HAP-1 (cell line): ENCODE results near the gene NBPF11.
A peak's percentile ranks its signal among the peaks of the same experiment; 100 is the strongest.
"Not testable (repeated sequence)": the region's sequence is repeated elsewhere in the genome, so short reads cannot be mapped to it uniquely, and the experiment has no call there.

Experiments used
- DNase-seq, 2 experiments: peaks; one replicate each; pipeline ENCODE4 v3.0.0-alpha.2; 2016 to 2020; ENCODE audit warnings: low spot score in 2 of 2
- H3K27me3 ChIP-seq: fragments of 250-450 bp; sonication (Bioruptor Pico); 2 replicates; pipeline ENCODE4 v1.5.1; 2020; ENCODE audit warnings: low read depth, mild to moderate bottlenecking, moderate library complexity
- H3K36me3 ChIP-seq: fragments of 250-450 bp; sonication (Bioruptor Pico); replicated peaks from 2 replicates; pipeline ENCODE4 v1.5.1; 2020; ENCODE audit warnings: mild to moderate bottlenecking
- H3K4me1 ChIP-seq: fragments of 250-450 bp; sonication (Bioruptor Pico); 2 replicates; pipeline ENCODE4 v1.5.1; 2020; ENCODE audit warnings: mild to moderate bottlenecking
- H3K4me3 ChIP-seq: fragments of 250-450 bp; sonication (Bioruptor Pico); 2 replicates; pipeline ENCODE4 v1.5.1; 2020; ENCODE audit warnings: mild to moderate bottlenecking, moderate library complexity
- H3K9me3 ChIP-seq: fragments of 250-450 bp; sonication (Bioruptor Pico); 2 replicates; pipeline ENCODE4 v1.5.1; 2020; ENCODE audit warnings: mild to moderate bottlenecking, moderate library complexity
- in situ Hi-C: fragments of 300-500 bp; cut with MboI; formaldehyde crosslinking; loops from 3 replicates; pipeline ENCODE4 v1.14.3; 2020; ENCODE audit warnings: low sequenced_read_pairs, inconsistent platforms, mixed read lengths

Gene NBPF11

DNA sequence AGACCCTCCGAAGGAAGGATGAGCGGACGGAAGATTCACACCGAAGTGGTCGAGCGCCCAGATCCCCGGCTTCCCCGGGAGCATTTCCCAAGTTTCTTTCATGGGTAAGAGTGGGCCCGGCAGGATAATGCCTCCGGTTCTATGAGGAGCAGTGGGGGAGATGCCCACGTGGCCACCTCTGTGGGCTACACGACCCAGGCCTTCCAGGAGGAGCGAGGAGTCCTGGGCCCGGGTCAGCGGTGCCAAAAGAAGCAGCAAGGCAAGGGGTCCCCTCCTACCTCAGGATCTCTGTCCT lies 7.9 kb upstream of the NBPF11 start:
- H3K27me3 ChIP-seq = no peaks in the 10 kb centered on the region
- DNase-seq = no peak
- no peaks in the 10 kb centered on the region for H3K36me3 ChIP-seq
- in situ Hi-C loops = no loop called here
- no peaks in the 10 kb centered on the region for H3K9me3 ChIP-seq
- no peaks in the 10 kb centered on the region for H3K4me1 ChIP-seq
- H3K4me3 ChIP-seq = no peak overlapping the region

DNA sequence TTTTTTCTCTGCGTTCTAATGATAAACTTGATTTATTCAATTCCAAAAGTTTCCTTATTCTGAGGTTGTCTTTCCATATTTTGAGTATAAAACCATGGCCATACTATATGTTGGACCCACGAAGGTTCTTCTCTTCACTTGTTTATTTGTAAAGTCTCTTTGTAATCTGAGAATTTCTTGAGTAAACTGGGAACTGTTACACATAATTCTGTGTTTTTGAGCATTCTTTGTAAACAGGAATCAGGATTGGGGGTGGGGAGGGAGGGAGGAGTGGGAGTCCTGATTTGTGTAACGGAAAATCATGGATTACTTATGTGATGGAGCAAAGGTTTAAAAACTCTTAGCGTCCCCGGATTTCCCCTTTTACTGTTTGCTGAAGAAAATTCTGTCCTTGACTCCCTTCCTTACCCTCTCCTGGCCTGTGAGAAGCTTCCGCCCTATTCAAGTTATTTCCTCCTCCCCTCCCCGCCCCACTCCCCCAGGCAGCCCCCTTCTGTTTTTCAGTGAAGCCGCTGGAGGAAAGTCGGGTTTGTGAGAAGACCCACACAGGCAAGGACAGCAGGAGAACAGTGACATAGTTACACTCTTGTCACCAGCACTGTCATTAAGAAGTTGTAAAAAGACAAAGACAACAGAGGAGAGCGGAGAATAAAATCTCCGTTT lies 6.4 kb upstream of the NBPF11 start:
- Histone ChIP-seq H3K36me3 (no peaks in the 10 kb centered on the region), H3K4me3 (no peak overlapping the region), H3K9me3 (no peaks in the 10 kb centered on the region), H3K27me3 (no peaks in the 10 kb centered on the region), H3K4me1 (no peaks in the 10 kb centered on the region)
- in situ Hi-C loops = no loop called here
- no peak for DNase-seq

DNA sequence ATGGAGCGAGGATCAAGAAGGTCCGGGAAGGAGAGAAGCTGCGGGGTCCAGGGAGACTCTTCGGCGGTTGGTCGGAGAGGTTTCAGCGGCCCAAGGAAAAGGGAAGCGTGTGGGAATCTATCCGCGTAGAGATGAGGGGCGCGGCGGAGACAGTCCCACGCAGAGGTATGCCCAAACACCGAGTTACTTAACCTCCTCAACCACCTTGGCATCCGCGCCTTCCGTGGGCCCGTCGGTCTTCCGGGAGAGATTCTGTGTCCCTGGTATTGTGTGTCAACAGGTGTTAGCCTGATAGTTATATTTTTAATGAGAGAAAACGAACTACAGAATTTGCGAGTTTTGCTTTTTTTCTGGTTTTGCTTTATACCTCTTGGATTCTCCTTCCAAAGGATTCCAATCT lies 5.7 kb upstream of the NBPF11 start:
- H3K9me3 ChIP-seq, H3K4me1 ChIP-seq, DNase-seq, in situ Hi-C loops, H3K27me3 ChIP-seq, H3K36me3 ChIP-seq, H3K4me3 ChIP-seq: not testable (repeated sequence)

DNA sequence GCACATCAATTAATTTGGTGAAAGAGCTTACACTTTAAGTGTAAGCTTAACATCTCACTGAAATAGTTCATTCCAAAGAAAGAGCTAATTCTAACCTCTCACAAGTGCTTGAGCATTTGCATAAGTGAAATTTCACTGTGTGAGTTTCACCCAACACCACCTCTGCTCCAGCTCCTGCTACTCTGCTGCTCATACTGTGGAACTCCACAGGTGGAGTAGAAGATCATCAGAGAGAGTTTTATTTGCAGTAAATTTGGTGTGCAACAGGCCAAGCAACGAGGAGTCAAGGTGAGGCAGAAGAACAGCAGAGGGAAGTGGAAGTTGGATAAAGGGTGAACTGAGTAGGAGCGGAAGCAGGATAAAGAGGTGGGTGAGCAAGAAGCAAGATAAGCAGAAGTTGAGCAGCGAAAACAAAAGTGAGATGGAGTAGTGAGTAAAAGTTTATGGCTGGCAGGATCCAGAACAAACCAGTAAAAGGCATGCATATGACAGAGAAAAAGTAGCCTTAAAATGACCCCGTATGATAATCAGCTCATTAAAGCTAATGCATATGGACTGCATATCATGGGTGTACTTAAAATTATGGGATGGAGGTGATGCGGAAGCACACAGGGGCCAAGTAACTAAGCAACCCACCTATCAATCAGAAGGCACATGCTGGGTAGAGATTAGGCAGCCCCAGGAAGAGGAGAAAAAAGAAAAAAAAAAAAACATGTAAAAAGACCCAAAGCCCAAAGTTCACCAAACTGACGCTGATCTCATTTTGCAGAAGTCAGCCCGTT lies 3.6 kb upstream of the NBPF11 start:
- H3K9me3 ChIP-seq, in situ Hi-C loops, DNase-seq, H3K4me1 ChIP-seq, H3K27me3 ChIP-seq, H3K36me3 ChIP-seq, H3K4me3 ChIP-seq: not testable (repeated sequence)

DNA sequence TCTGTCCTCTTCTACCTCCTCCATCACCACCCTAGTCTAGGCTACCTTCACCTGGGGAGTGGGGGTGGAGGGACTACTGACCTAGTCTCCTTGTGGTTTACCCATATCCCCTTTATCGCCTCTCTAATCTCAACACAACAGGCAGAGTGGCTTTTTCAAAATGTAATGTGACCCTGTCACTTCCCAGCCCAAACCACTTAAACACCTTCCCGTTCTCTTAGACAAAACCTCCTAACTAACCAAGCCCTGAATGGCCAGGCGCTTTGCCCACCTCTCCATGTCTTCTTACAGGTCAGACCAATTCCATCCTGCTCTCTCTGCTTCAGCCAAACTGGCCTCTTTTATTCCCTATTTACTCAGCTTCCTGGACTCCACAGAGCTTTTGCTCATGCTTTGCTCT lies 714 bp upstream of the NBPF11 start:
- H3K4me3 ChIP-seq, in situ Hi-C loops, DNase-seq: not testable (repeated sequence)

DNA sequence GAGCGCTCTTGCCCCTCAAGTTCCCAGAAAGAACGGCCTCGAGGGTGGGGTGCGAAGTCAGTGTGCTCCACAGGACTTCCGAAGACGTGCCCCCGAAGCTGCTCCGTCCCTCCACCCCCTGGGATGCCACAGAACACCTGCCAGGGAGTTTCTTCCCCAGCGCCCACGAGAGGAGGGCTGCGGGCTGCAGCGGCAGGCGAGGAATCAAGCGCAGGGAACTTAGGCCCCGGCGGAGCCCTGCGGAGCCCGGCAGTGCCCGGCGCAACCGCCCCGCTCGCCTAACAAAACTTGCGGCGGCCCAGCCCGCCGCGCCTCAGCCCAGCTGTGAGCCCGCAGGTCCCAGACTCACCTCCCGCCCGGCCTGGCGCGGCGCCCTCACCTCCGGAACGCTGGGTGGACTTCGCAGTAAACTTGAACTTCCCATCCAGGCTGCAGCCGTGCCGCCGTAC lies 686 bp downstream of the NBPF11 start:
- in situ Hi-C loops, H3K9me3 ChIP-seq, H3K4me1 ChIP-seq, H3K27me3 ChIP-seq, H3K36me3 ChIP-seq: not testable (repeated sequence)
- DNase-seq = peak in 1 of 2 experiments; percentile 51
- H3K4me3 ChIP-seq = peak overlapping the region; percentile 64

More for the DNA sequence above, 714 bp upstream of the NBPF11 start:
- H3K27me3 ChIP-seq, H3K4me1 ChIP-seq, H3K9me3 ChIP-seq, H3K36me3 ChIP-seq: not testable (repeated sequence)

DNA sequence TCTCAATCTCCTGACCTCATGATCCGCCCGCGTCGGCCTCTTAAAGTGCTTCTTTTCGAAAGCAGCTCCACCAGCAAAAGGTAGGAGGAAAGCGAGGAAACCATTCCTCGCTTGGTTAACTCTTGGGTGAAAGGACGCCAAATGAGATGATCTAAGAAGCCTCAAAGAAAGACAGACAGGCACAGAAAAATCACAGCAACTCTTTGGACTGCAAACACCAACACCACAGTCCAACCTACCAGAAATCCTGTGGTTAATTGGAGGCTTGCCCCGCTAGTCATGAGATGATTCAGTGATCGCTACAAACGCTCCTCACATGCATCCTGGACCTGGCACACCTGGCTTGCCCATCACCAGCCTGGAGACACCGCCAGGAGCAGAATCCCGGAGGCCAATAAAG lies 1.1 kb downstream of the NBPF11 start:
- H3K4me1 ChIP-seq, H3K27me3 ChIP-seq, H3K36me3 ChIP-seq, DNase-seq, in situ Hi-C loops, H3K9me3 ChIP-seq: not testable (repeated sequence)
- H3K4me3 ChIP-seq = peak overlapping the region; percentile 64

DNA sequence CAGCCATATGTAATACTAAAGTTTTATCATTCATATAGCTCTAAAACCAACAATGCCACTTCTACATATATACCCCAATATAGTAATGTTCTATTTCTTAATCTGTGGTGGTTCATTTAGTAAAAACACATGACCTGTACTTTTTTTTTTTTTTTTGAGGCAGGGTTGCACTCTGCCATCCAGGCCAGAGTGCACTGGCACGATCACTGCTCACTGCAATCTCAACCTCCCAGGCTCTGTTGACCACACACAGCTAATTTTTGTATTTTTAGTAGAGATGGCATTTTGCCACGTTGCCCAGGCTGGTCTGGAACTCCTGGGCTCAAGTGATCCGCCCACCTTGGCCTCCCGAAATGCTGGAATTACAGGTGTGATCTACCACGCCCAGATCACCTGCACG lies 2.1 kb downstream of the NBPF11 start:
- H3K27me3 ChIP-seq, in situ Hi-C loops, H3K36me3 ChIP-seq, H3K9me3 ChIP-seq, DNase-seq, H3K4me1 ChIP-seq, H3K4me3 ChIP-seq: not testable (repeated sequence)

DNA sequence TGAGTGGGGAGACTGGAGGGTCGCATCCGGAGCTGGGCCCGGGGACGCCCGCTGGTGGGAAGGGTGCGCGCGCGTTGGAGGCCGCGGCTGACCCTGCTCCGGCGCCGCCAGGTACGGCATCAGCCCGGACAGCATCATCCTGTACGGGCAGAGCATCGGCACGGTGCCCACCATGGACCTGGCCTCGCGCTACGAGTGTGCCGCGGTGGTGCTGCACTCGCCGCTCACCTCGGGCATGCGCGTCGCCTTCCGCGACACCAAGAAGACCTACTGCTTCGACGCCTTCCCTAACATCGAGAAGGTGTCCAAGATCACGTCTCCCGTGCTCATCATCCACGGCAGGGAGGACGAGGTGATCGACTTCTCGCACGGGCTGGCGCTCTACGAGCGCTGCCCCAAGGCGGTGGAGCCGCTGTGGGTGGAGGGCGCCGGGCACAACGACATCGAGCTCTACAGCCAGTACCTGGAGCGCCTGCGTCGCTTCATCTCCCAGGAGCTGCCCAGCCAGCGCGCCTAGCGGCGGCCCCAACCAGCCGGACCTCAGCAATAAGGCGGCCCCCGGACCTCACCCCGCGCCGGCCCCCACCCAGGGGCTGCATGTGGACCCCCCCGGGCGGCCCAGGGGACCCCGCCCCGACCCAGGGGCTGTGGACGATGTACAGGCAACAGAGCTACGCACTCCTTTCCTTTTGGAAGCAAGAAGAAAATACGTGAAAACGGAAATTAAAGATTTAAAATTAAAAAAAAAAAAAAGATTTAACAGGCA lies 2.8 kb downstream of the NBPF11 start:
- H3K36me3 ChIP-seq, H3K4me3 ChIP-seq, H3K27me3 ChIP-seq, in situ Hi-C loops, DNase-seq, H3K9me3 ChIP-seq, H3K4me1 ChIP-seq: not testable (repeated sequence)

DNA sequence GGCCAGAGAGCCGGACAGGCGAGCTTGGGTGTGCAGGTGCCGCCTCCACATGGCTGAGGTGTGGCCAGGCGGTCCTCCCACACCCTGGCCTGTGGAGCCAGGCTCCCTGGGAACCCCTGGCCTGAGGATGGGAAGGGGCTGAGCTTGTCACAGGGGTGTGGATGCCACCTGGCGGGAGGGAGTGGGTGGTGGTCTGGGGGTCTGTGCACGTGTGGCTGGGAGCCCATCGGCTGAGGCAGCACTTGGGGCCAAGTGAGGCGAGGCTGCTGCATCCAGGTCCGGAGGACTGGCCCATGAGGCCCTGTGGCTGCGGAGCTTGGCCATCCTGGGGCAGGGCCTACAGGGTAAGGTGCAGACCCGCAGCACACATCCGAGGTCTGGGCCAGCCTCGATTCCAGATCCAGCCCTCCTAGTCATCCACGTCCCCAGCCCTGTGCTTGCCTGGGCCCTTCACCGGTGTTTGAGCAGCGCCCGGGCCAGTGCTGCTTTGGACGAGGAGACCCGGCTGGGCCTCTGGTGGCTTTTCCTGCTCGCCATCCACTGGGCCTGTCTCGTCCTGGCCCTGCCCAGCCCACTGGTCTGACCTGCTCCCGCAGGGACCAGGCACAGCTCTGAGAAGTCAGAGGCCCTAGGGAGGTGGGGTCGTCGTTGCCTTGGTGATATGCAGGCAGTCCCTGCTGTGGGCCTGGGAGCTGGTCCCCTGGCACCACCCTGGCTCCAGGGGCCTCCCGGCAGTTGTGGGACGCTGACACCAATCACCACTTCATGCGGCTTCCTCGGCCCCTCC lies 4.8 kb downstream of the NBPF11 start:
- H3K4me1 ChIP-seq, H3K27me3 ChIP-seq, H3K4me3 ChIP-seq, DNase-seq, H3K36me3 ChIP-seq, H3K9me3 ChIP-seq, in situ Hi-C loops: not testable (repeated sequence)

DNA sequence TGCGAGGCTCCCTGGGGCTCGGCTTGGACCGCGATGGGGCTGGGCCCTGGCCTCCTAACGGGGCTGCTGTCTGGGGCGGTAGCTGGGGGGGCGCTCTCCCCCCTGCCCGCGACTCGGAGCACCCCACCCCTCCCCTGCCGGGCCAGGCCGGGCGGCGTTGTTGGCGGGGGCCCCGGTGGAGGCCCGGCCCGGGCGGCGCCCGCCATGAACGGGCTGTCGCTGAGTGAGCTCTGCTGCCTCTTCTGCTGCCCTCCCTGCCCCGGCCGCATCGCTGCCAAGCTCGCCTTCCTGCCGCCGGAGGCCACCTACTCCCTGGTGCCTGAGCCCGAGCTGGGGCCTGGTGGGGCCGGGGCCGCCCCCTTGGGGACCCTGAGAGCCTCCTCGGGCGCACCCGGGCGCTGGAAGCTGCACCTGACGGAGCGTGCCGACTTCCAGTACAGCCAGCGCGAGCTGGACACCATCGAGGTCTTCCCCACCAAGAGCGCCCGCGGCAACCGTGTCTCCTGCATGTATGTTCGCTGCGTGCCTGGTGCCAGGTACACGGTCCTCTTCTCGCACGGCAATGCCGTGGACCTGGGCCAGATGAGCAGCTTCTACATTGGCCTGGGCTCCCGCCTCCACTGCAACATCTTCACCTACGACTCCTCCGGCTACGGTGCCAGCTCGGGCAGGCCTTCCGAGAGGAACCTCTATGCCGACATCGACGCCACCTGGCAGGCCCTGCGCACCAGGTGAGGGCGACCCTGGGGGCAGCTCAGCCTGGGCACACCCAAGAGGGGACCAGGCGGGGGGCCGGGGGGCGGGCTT lies 5.7 kb downstream of the NBPF11 start:
- H3K27me3 ChIP-seq, H3K4me3 ChIP-seq, DNase-seq, H3K4me1 ChIP-seq, in situ Hi-C loops, H3K36me3 ChIP-seq, H3K9me3 ChIP-seq: not testable (repeated sequence)

DNA sequence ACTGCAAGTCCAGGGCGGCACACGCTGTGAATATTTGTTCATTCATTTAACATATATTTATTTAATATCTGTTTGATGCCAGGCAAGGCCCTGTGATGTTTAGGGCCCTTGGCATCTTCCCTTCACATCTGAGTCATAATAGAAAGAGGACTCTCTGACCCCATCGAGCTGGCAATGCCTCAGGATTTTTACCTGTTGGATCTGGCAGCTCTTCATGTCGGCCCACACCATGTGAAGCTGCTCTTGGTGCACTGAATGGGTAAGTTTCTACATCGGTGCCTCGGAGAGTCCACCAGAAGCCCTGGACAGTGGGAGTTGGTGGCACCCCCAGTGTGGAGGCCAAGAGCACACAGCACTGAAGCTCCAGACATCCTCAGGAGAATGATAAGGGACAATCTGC lies 8.9 kb downstream of the NBPF11 start:
- H3K9me3 ChIP-seq, H3K4me1 ChIP-seq, H3K27me3 ChIP-seq, in situ Hi-C loops, H3K4me3 ChIP-seq, DNase-seq, H3K36me3 ChIP-seq: not testable (repeated sequence)

DNA sequence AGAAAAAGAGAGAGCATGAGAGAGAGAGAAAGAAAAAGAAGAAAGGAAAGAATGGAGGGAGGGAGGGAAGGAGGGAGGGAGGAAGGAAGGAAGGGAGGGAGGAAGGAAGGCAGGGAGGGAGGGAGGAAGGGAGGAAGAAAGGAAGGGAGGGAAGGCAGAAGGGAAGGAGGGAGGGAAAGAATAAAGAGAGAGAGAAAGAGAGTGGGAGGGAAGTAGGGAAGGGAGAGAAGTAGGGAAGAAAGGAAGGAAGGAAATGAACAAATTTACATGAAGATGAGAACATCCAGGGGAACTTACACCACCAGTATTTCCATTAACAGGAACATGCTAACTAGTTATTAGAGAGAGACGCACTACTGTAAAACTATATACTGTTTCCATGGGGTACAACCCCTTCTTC lies 10.1 kb downstream of the NBPF11 start:
- in situ Hi-C loops, H3K9me3 ChIP-seq, H3K4me1 ChIP-seq, H3K4me3 ChIP-seq, H3K27me3 ChIP-seq, DNase-seq, H3K36me3 ChIP-seq: not testable (repeated sequence)
